HL-60 (cell line): ENCODE results near the gene RFX1.

Experiments used
- DNase-seq, 2 experiments: peaks; one replicate each; pipeline ENCODE4 v3.0.0-alpha.2; 2010 to 2020; ENCODE audit warnings: low read depth in 1 of 2, low spot score in 1 of 2
- H3K27ac ChIP-seq: fragments of 250-450 bp; sonication (Bioruptor Pico); replicated peaks from 2 replicates; pipeline ENCODE4 v1.5.1; 2020; ENCODE audit warnings: mild to moderate bottlenecking, moderate library complexity
- H3K27me3 ChIP-seq: fragments of 250-450 bp; sonication (Bioruptor Pico); 2 replicates; pipeline ENCODE4 v1.5.1; 2021; ENCODE audit warnings: mild to moderate bottlenecking, moderate library complexity; ENCODE audit not compliant: insufficient read depth, poor library complexity, severe bottlenecking
- H3K4me3 ChIP-seq: replicated peaks from 2 replicates; pipeline ENCODE4 v1.5.1; 2011; ENCODE audit warnings: mild to moderate bottlenecking, control low read depth, low read length; ENCODE audit not compliant: insufficient read depth
- GABPA ChIP-seq: IDR thresholded peaks from 2 replicates; pipeline ENCODE4 v1.6.1; 2012; ENCODE audit warnings: low read depth
- POLR2AphosphoS5 ChIP-seq: IDR thresholded peaks from 2 replicates; pipeline ENCODE4 v1.6.1; 2012; ENCODE audit warnings: low read depth
- SPI1 ChIP-seq: IDR thresholded peaks from 2 replicates; pipeline ENCODE4 v1.6.1; 2012; ENCODE audit warnings: low read depth, mild to moderate bottlenecking, borderline replicate concordance
- TF ChIP-seq, protein P1 (sequence below): IDR thresholded peaks from 2 replicates; pipeline ENCODE4 v1.6.1; 2012; ENCODE audit warnings: low read depth; ENCODE audit not compliant: insufficient replicate concordance
- TF ChIP-seq, protein P2 (sequence below): IDR thresholded peaks from one replicate; pipeline ENCODE4 v1.5.1; 2011; ENCODE audit warnings: low read length, control low read depth, inconsistent platforms; ENCODE audit not compliant: insufficient read depth

The RFX1 gene

GRCh38 chr19:13930402-13930801 is 75.7 kb downstream of the RFX1 start:
- Histone ChIP-seq H3K27me3 (no peaks in the 10 kb centered on the region), H3K4me3 (no peak overlapping the region), H3K27ac (no peak overlapping the region)
- TF ChIP-seq, protein P1, sequence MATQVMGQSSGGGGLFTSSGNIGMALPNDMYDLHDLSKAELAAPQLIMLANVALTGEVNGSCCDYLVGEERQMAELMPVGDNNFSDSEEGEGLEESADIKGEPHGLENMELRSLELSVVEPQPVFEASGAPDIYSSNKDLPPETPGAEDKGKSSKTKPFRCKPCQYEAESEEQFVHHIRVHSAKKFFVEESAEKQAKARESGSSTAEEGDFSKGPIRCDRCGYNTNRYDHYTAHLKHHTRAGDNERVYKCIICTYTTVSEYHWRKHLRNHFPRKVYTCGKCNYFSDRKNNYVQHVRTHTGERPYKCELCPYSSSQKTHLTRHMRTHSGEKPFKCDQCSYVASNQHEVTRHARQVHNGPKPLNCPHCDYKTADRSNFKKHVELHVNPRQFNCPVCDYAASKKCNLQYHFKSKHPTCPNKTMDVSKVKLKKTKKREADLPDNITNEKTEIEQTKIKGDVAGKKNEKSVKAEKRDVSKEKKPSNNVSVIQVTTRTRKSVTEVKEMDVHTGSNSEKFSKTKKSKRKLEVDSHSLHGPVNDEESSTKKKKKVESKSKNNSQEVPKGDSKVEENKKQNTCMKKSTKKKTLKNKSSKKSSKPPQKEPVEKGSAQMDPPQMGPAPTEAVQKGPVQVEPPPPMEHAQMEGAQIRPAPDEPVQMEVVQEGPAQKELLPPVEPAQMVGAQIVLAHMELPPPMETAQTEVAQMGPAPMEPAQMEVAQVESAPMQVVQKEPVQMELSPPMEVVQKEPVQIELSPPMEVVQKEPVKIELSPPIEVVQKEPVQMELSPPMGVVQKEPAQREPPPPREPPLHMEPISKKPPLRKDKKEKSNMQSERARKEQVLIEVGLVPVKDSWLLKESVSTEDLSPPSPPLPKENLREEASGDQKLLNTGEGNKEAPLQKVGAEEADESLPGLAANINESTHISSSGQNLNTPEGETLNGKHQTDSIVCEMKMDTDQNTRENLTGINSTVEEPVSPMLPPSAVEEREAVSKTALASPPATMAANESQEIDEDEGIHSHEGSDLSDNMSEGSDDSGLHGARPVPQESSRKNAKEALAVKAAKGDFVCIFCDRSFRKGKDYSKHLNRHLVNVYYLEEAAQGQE, result no peak
- TF ChIP-seq POLR2AphosphoS5 (no peak), GABPA (no peak), SPI1 (no peak)
- TF ChIP-seq, protein P2, sequence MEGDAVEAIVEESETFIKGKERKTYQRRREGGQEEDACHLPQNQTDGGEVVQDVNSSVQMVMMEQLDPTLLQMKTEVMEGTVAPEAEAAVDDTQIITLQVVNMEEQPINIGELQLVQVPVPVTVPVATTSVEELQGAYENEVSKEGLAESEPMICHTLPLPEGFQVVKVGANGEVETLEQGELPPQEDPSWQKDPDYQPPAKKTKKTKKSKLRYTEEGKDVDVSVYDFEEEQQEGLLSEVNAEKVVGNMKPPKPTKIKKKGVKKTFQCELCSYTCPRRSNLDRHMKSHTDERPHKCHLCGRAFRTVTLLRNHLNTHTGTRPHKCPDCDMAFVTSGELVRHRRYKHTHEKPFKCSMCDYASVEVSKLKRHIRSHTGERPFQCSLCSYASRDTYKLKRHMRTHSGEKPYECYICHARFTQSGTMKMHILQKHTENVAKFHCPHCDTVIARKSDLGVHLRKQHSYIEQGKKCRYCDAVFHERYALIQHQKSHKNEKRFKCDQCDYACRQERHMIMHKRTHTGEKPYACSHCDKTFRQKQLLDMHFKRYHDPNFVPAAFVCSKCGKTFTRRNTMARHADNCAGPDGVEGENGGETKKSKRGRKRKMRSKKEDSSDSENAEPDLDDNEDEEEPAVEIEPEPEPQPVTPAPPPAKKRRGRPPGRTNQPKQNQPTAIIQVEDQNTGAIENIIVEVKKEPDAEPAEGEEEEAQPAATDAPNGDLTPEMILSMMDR, result no peak
- no peak for DNase-seq

- H3K4me3 ChIP-seq, result no peak overlapping the region
- TF ChIP-seq SPI1 (no peak), GABPA (no peak), POLR2AphosphoS5 (no peak)
- TF ChIP-seq, protein P2, result no peak
- TF ChIP-seq, protein P1, result no peak
- H3K27ac ChIP-seq, result no peak overlapping the region
- no peaks in the 10 kb centered on the region for H3K27me3 ChIP-seq
- DNase-seq, result no peak
Measured at GRCh38 chr19:13929956-13930355, 76.2 kb downstream of the RFX1 start.

- DNase-seq, result no peak
- Histone ChIP-seq H3K4me3 (no peak overlapping the region), H3K27me3 (no peaks in the 10 kb centered on the region), H3K27ac (no peak overlapping the region)
- no peak for TF ChIP-seq POLR2AphosphoS5
- TF ChIP-seq GABPA, result no peak
- TF ChIP-seq, protein P2, result no peak
- TF ChIP-seq, protein P1, result no peak
Measured at GRCh38 chr19:13929340-13929739, 76.8 kb downstream of the RFX1 start.
